Progenitor cell of endocrine pancreas (in vitro differentiated cells): ENCODE data around the gene CTSD. TPM values are rescaled to one million over a fixed set of nuclear protein-coding genes. Genes with fewer than 3 reads are reported as not detected.

Experiments used
- DNase-seq: peaks from one replicate; pipeline ENCODE4 v3.0.0; 2021; ENCODE audit warnings: low spot score; ENCODE audit not compliant: unreplicated experiment
- H3K27ac Mint-ChIP-seq: 2 replicates; pipeline ENCODE4 v1.8.0; 2021; ENCODE audit warnings: mild to moderate bottlenecking, moderate library complexity, mixed read lengths
- H3K27me3 Mint-ChIP-seq: 2 replicates; pipeline ENCODE4 v1.8.0; 2021; ENCODE audit warnings: mixed read lengths
- H3K36me3 Mint-ChIP-seq: 2 replicates; pipeline ENCODE4 v1.8.0; 2022; ENCODE audit warnings: mixed read lengths; ENCODE audit not compliant: insufficient read depth
- H3K4me1 Mint-ChIP-seq: 2 replicates; pipeline ENCODE4 v1.8.0; 2021; ENCODE audit warnings: low read depth, mixed read lengths
- H3K4me3 Mint-ChIP-seq: 2 replicates; pipeline ENCODE4 v1.8.0; 2021; ENCODE audit warnings: low read depth, mild to moderate bottlenecking, moderate library complexity, mixed read lengths
- H3K9me3 Mint-ChIP-seq: 2 replicates; pipeline ENCODE4 v1.8.0; 2021; ENCODE audit warnings: low read depth, mixed read lengths
- CTCF ChIP-seq: fragments of 200-600 bp; sonication (generic); IDR thresholded peaks from one replicate; pipeline ENCODE4 v1.5.0; 2021; ENCODE audit warnings: antibody characterized with exemption, mild to moderate bottlenecking; ENCODE audit not compliant: unreplicated experiment
- total RNA-seq: library from RNA; stranded (reverse); gene quantifications from 2 replicates; pipeline ENCODE4 v1.2.1, GENCODE V29; 2021

The CTSD gene
- total RNA-seq, 1 donor from 2014 or later: 158 TPM

GRCh38 chr11:1741741-1742140 is 22.0 kb downstream of the CTSD start:
- H3K4me3 Mint-ChIP-seq: no peak overlapping the region
- no peak for DNase-seq
- H3K27me3 Mint-ChIP-seq: peaks cover 37% of the 10 kb centered on the region
- H3K27ac Mint-ChIP-seq: no peak overlapping the region
- H3K9me3 Mint-ChIP-seq: peaks cover 11% of the 10 kb centered on the region
- TF ChIP-seq CTCF: no peak
- no peaks in the 10 kb centered on the region for H3K36me3 Mint-ChIP-seq
- no peaks in the 10 kb centered on the region for H3K4me1 Mint-ChIP-seq

GRCh38 chr11:1740786-1741530 is 22.8 kb downstream of the CTSD start:
- no peak overlapping the region for H3K4me3 Mint-ChIP-seq
- H3K4me1 Mint-ChIP-seq: no peaks in the 10 kb centered on the region
- no peak for TF ChIP-seq CTCF
- peaks cover 40% of the 10 kb centered on the region for H3K27me3 Mint-ChIP-seq
- no peak for DNase-seq
- H3K36me3 Mint-ChIP-seq: no peaks in the 10 kb centered on the region
- H3K27ac Mint-ChIP-seq: no peak overlapping the region
- peaks cover 16% of the 10 kb centered on the region for H3K9me3 Mint-ChIP-seq

- Mint-ChIP-seq H3K4me3 (no peak overlapping the region), H3K36me3 (no peaks in the 10 kb centered on the region), H3K27me3 (peaks cover 46% of the 10 kb centered on the region), H3K27ac (no peak overlapping the region), H3K9me3 (peaks cover 15% of the 10 kb centered on the region), H3K4me1 (no peaks in the 10 kb centered on the region)
- no peak for DNase-seq
- no peak for TF ChIP-seq CTCF
These were observed 24.2 kb downstream of the CTSD start for GRCh38 chr11:1739576-1739975.

GRCh38 chr11:1738380-1738779 is 25.3 kb downstream of the CTSD start:
- H3K9me3 Mint-ChIP-seq: peaks cover 15% of the 10 kb centered on the region
- no peaks in the 10 kb centered on the region for H3K36me3 Mint-ChIP-seq
- no peak for TF ChIP-seq CTCF
- H3K27ac Mint-ChIP-seq: no peak overlapping the region
- no peak overlapping the region for H3K4me3 Mint-ChIP-seq
- peaks cover 2% of the 10 kb centered on the region for H3K4me1 Mint-ChIP-seq
- peaks cover 56% of the 10 kb centered on the region for H3K27me3 Mint-ChIP-seq
- DNase-seq: no peak

GRCh38 chr11:1737080-1737757 is 26.5 kb downstream of the CTSD start:
- no peak overlapping the region for H3K27ac Mint-ChIP-seq
- peaks cover 60% of the 10 kb centered on the region for H3K27me3 Mint-ChIP-seq
- DNase-seq: no peak
- TF ChIP-seq CTCF: no peak
- H3K4me1 Mint-ChIP-seq: peaks cover 5% of the 10 kb centered on the region
- no peaks in the 10 kb centered on the region for H3K36me3 Mint-ChIP-seq
- peaks cover 15% of the 10 kb centered on the region for H3K9me3 Mint-ChIP-seq
- H3K4me3 Mint-ChIP-seq: no peak overlapping the region
